ENCODE results near the gene SMIM43.

The SMIM43 gene

DNA sequence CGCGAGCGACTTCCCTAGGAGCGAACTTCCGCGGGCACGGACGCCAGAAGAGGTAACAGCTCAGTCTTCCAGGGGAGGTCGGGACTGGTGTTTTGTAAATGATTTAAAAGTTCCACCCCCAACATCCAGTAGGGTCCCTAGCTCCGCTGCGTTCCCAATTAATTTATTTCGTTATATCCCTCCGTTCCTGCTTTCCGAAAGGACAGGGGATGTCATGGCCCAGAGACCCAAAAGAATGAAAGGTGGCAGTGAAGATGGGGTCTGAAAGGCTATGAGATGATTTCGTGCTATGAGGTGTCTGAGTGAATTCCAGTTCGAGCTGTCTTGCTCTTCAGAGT lies 373 bp upstream of the SMIM43 start:
- no peak overlapping the region for H3K4me2 ChIP-seq (ENCODE audit: low read depth, low read length, poor library complexity, severe bottlenecking)
- H2AFZ ChIP-seq (ENCODE audit: low read length): no peak overlapping the region
- H3F3A ChIP-seq (ENCODE audit: low read depth): no peaks in the 10 kb centered on the region
- H3K27me3 ChIP-seq (ENCODE audit: insufficient read depth, low read length, poor library complexity, severe bottlenecking): no peaks in the 10 kb centered on the region
- no peaks in the 10 kb centered on the region for H3K4me1 ChIP-seq (ENCODE audit: insufficient read depth, low read length, poor library complexity, severe bottlenecking)
- H3K9ac ChIP-seq (ENCODE audit: low read depth, low read length, poor library complexity, severe bottlenecking): no peak overlapping the region
- H3K4me3 ChIP-seq (ENCODE audit: low read length, poor library complexity, severe bottlenecking): no peak overlapping the region
- TF ChIP-seq, protein P1, sequence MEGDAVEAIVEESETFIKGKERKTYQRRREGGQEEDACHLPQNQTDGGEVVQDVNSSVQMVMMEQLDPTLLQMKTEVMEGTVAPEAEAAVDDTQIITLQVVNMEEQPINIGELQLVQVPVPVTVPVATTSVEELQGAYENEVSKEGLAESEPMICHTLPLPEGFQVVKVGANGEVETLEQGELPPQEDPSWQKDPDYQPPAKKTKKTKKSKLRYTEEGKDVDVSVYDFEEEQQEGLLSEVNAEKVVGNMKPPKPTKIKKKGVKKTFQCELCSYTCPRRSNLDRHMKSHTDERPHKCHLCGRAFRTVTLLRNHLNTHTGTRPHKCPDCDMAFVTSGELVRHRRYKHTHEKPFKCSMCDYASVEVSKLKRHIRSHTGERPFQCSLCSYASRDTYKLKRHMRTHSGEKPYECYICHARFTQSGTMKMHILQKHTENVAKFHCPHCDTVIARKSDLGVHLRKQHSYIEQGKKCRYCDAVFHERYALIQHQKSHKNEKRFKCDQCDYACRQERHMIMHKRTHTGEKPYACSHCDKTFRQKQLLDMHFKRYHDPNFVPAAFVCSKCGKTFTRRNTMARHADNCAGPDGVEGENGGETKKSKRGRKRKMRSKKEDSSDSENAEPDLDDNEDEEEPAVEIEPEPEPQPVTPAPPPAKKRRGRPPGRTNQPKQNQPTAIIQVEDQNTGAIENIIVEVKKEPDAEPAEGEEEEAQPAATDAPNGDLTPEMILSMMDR (conservative IDR thresholded peaks at IDR 0.05; ENCODE audit: low read length): no peak
- TF ChIP-seq EZH2phosphoT487 (IDR thresholded peaks at IDR 0.05; ENCODE audit: borderline replicate concordance): no peak
- H3K9me2 ChIP-seq (replicated peaks; ENCODE audit: low read depth, low read length): no peaks in the 10 kb centered on the region
- H3K79me2 ChIP-seq (ENCODE audit: insufficient read depth, low read length): no peaks in the 10 kb centered on the region
- H4K20me1 ChIP-seq (ENCODE audit: insufficient read depth, low read length, poor library complexity, severe bottlenecking): no peaks in the 10 kb centered on the region
- H3K9me3 ChIP-seq (ENCODE audit: insufficient read depth, low read depth, low read length): no peaks in the 10 kb centered on the region
- no peaks in the 10 kb centered on the region for H3K36me3 ChIP-seq (ENCODE audit: insufficient read depth, low read length)

DNA sequence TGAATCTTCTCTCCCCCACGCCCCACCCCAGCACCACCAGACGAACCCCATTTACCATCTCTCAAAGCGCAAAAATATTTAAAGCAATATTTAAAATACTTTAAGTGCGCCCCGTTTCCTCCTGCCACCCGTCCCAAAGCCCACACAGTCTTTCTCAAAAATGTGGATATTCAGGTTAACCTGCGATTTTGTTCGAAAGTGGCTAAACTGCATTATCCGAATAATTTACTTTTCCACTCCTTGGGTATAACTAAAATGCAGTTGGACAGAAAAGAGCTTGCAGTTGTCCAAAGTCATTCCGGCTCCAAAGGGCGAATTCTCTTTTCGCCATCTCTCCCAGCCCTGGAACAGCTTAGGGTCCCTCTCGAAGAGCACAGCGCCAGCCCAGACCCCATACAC lies 662 bp downstream of the SMIM43 start:
- H2AFZ ChIP-seq (ENCODE audit: low read length): no peak overlapping the region
- TF ChIP-seq, protein P1 (conservative IDR thresholded peaks at IDR 0.05; ENCODE audit: low read length): no peak
- no peak for TF ChIP-seq EZH2phosphoT487 (IDR thresholded peaks at IDR 0.05; ENCODE audit: borderline replicate concordance)
- H3K4me1 ChIP-seq (ENCODE audit: insufficient read depth, low read length, poor library complexity, severe bottlenecking): no peaks in the 10 kb centered on the region
- no peak overlapping the region for H3K9ac ChIP-seq (ENCODE audit: low read depth, low read length, poor library complexity, severe bottlenecking)
- H3K9me2 ChIP-seq (replicated peaks; ENCODE audit: low read depth, low read length): no peaks in the 10 kb centered on the region
- no peak overlapping the region for H3K4me2 ChIP-seq (ENCODE audit: low read depth, low read length, poor library complexity, severe bottlenecking)
- H3K79me2 ChIP-seq (ENCODE audit: insufficient read depth, low read length): no peaks in the 10 kb centered on the region
- H3F3A ChIP-seq (ENCODE audit: low read depth): no peaks in the 10 kb centered on the region
- no peaks in the 10 kb centered on the region for H3K36me3 ChIP-seq (ENCODE audit: insufficient read depth, low read length)
- H3K27me3 ChIP-seq (ENCODE audit: insufficient read depth, low read length, poor library complexity, severe bottlenecking): no peaks in the 10 kb centered on the region
- H3K4me3 ChIP-seq (ENCODE audit: low read length, poor library complexity, severe bottlenecking): no peak overlapping the region
- no peaks in the 10 kb centered on the region for H4K20me1 ChIP-seq (ENCODE audit: insufficient read depth, low read length, poor library complexity, severe bottlenecking)
- no peaks in the 10 kb centered on the region for H3K9me3 ChIP-seq (ENCODE audit: insufficient read depth, low read depth, low read length)

GRCh38 chr4:121760205-121760604 lies 4.8 kb downstream of the SMIM43 start:
- H3K4me3 ChIP-seq (ENCODE audit: low read length, poor library complexity, severe bottlenecking): no peak overlapping the region
- TF ChIP-seq EZH2phosphoT487 (IDR thresholded peaks at IDR 0.05; ENCODE audit: borderline replicate concordance): no peak
- TF ChIP-seq, protein P1 (conservative IDR thresholded peaks at IDR 0.05; ENCODE audit: low read length): no peak
- no peaks in the 10 kb centered on the region for H3K79me2 ChIP-seq (ENCODE audit: insufficient read depth, low read length)
- H3K4me1 ChIP-seq (ENCODE audit: insufficient read depth, low read length, poor library complexity, severe bottlenecking): no peaks in the 10 kb centered on the region
- no peaks in the 10 kb centered on the region for H3F3A ChIP-seq (ENCODE audit: low read depth)
- no peaks in the 10 kb centered on the region for H4K20me1 ChIP-seq (ENCODE audit: insufficient read depth, low read length, poor library complexity, severe bottlenecking)
- no peak overlapping the region for H3K4me2 ChIP-seq (ENCODE audit: low read depth, low read length, poor library complexity, severe bottlenecking)
- H2AFZ ChIP-seq (ENCODE audit: low read length): peak overlapping the region; percentile 62
- no peaks in the 10 kb centered on the region for H3K27me3 ChIP-seq (ENCODE audit: insufficient read depth, low read length, poor library complexity, severe bottlenecking)
- H3K36me3 ChIP-seq (ENCODE audit: insufficient read depth, low read length): no peaks in the 10 kb centered on the region
- no peaks in the 10 kb centered on the region for H3K9me3 ChIP-seq (ENCODE audit: insufficient read depth, low read depth, low read length)
- H3K9me2 ChIP-seq (replicated peaks; ENCODE audit: low read depth, low read length): no peaks in the 10 kb centered on the region
- H3K9ac ChIP-seq (ENCODE audit: low read depth, low read length, poor library complexity, severe bottlenecking): no peak overlapping the region

Data from Loucy (cell line).